Smooth muscle cell (in vitro differentiated cells): Measurements from ENCODE around the gene RPTOR. TPM values are rescaled to one million over a fixed set of nuclear protein-coding genes. Genes with fewer than 3 reads are reported as not detected.

ENCODE experiments used
- DNase-seq: peaks from one replicate; lab custom pipeline; 2025; ENCODE audit not compliant: unreplicated experiment; lab: John Stamatoyannopoulos, UW
- H2AFZ ChIP-seq: fragments of 200-600 bp; sonication (generic); 2 replicates; pipeline ENCODE4 v1.6.0; 2016; ENCODE audit warnings: antibody characterized with exemption, low read depth, mild to moderate bottlenecking
- H3F3A ChIP-seq: fragments of 200-600 bp; sonication (generic); 2 replicates; pipeline ENCODE4 v1.6.0; 2017; ENCODE audit warnings: antibody characterized with exemption, low read depth
- H3K27ac ChIP-seq: fragments of 200-600 bp; sonication (generic); 2 replicates; pipeline ENCODE4 v1.5.1; 2016; ENCODE audit warnings: low read depth, mild to moderate bottlenecking
- H3K27me3 ChIP-seq: fragments of 200-600 bp; sonication (generic); 2 replicates; pipeline ENCODE4 v1.6.1; 2016; ENCODE audit warnings: low read depth, mild to moderate bottlenecking
- H3K36me3 ChIP-seq: fragments of 200-600 bp; sonication (generic); 2 replicates; pipeline ENCODE4 v1.5.1; 2016; ENCODE audit warnings: low read depth
- H3K4me1 ChIP-seq: fragments of 200-600 bp; sonication (generic); 2 replicates; pipeline ENCODE4 v1.5.1; 2016; ENCODE audit warnings: low read depth
- H3K4me2 ChIP-seq: fragments of 200-600 bp; sonication (generic); 2 replicates; pipeline ENCODE4 v1.6.0; 2016; ENCODE audit warnings: mild to moderate bottlenecking
- H3K4me3 ChIP-seq: fragments of 200-600 bp; sonication (generic); 2 replicates; pipeline ENCODE4 v1.5.1; 2016; ENCODE audit warnings: mild to moderate bottlenecking
- H3K79me2 ChIP-seq: fragments of 200-600 bp; sonication (generic); 2 replicates; pipeline ENCODE4 v1.6.0; 2016; ENCODE audit warnings: low read depth, mild to moderate bottlenecking
- H3K9ac ChIP-seq: fragments of 200-600 bp; sonication (generic); 2 replicates; pipeline ENCODE4 v1.6.0; 2016; ENCODE audit warnings: low read depth
- H3K9me3 ChIP-seq: fragments of 200-600 bp; sonication (generic); replicated peaks from 2 replicates; pipeline ENCODE4 v1.5.1; 2016; ENCODE audit warnings: low read depth
- H4K20me1 ChIP-seq: fragments of 200-600 bp; sonication (generic); 2 replicates; pipeline ENCODE4 v1.6.0; 2016; ENCODE audit warnings: low read depth
- CTCF ChIP-seq: fragments of 200-600 bp; sonication (generic); IDR thresholded peaks from 2 replicates; pipeline ENCODE4 v1.5.1; 2017; ENCODE audit warnings: borderline replicate concordance, mild to moderate bottlenecking, antibody characterized with exemption; ENCODE audit not compliant: insufficient read depth, poor library complexity, severe bottlenecking
- WGBS: methylation state at CpG from one replicate; pipeline ENCODE4 v1.1.7; 2016; ENCODE audit warnings: low lambda C conversion rate; 5-methylcytosine and 5-hydroxymethylcytosine counted together
- polyA plus RNA-seq: library from polyadenylated mRNA; unstranded; fragments of >200 nt; fragmentation: Nextera tagmentation; extraction: Ambion mirVana; gene quantifications from 2 replicates; pipeline ENCODE4 v1.2.1, GENCODE V29; 2016
- total RNA-seq: library from RNA; depleted of rRNA; stranded (reverse); fragments of >200 nt; gene quantifications from 2 replicates; pipeline ENCODE4 v1.2.3, GENCODE V29; 2014

RPTOR gene
- total and polyA plus RNA-seq, 2 experiments from 2014 or later: 10.6 to 12.2 TPM

- no peak overlapping the region for H3K4me3 ChIP-seq
- no peak overlapping the region for H3K27ac ChIP-seq
- H3K9me3 ChIP-seq: no peaks in the 10 kb centered on the region
- peaks cover 3% of the 10 kb centered on the region for H3K36me3 ChIP-seq
- H3K4me2 ChIP-seq: no peak overlapping the region
- H3K4me1 ChIP-seq: peaks cover 5% of the 10 kb centered on the region
- H3K79me2 ChIP-seq: peaks cover 64% of the 10 kb centered on the region
- no peaks in the 10 kb centered on the region for H3K27me3 ChIP-seq
- no peaks in the 10 kb centered on the region for H3F3A ChIP-seq
- H3K9ac ChIP-seq: no peak overlapping the region
- no peak overlapping the region for H2AFZ ChIP-seq
- no peak for DNase-seq
- TF ChIP-seq CTCF: no peak
- peaks cover 89% of the 10 kb centered on the region for H4K20me1 ChIP-seq
These were observed 23.6 kb downstream of the RPTOR start for GRCh38 chr17:80568246-80568645.

GRCh38 chr17:80569924-80570323 lies 25.3 kb downstream of the RPTOR start:
- Histone ChIP-seq H3K9me3 (no peaks in the 10 kb centered on the region), H3K27me3 (no peaks in the 10 kb centered on the region), H3K4me3 (no peak overlapping the region), H4K20me1 (peaks cover 93% of the 10 kb centered on the region), H3F3A (no peaks in the 10 kb centered on the region), H3K79me2 (peaks cover 58% of the 10 kb centered on the region), H3K4me2 (no peak overlapping the region), H3K4me1 (peaks cover 5% of the 10 kb centered on the region), H3K9ac (no peak overlapping the region), H3K36me3 (peaks cover 3% of the 10 kb centered on the region), H2AFZ (no peak overlapping the region), H3K27ac (no peak overlapping the region)
- no peak for DNase-seq
- TF ChIP-seq CTCF: no peak
- WGBS: 81% methylated on average over 9 of the region's 9 CpGs

- DNase-seq: no peak
- H2AFZ ChIP-seq: no peak overlapping the region
- H3K9me3 ChIP-seq: no peaks in the 10 kb centered on the region
- H3K36me3 ChIP-seq: peaks cover 3% of the 10 kb centered on the region
- H3K4me2 ChIP-seq: no peak overlapping the region
- TF ChIP-seq CTCF: no peak
- peaks cover 63% of the 10 kb centered on the region for H3K79me2 ChIP-seq
- WGBS: 92% methylated on average over 6 of the region's 6 CpGs
- no peak overlapping the region for H3K9ac ChIP-seq
- peaks cover 95% of the 10 kb centered on the region for H4K20me1 ChIP-seq
- no peak overlapping the region for H3K27ac ChIP-seq
- no peak overlapping the region for H3K4me3 ChIP-seq
- H3K27me3 ChIP-seq: no peaks in the 10 kb centered on the region
- no peaks in the 10 kb centered on the region for H3F3A ChIP-seq
- H3K4me1 ChIP-seq: no peaks in the 10 kb centered on the region
These were observed 29.1 kb downstream of the RPTOR start for GRCh38 chr17:80573701-80574100.

DNA sequence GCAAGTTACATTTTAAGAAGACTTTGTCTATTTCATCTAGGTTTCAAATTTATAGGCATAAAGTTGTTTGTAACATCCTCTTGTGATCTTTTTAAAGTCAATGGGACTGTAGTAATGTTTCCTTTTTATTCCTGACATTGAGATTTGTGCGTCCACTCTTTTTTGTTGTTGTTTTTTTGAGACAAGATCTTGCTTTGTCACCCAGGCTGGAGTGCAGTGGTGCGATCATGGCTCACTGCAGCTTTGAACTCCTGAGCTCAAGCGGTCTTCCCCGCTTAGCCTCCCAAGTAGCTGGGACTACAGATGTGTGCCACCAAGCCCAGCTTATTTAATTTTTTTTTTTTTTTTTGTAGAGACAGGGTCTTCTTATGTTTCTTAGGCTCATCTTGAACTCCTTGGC lies 29.9 kb downstream of the RPTOR start:
- Histone ChIP-seq H3K4me2 (no peak overlapping the region), H3F3A (no peaks in the 10 kb centered on the region), H3K4me3 (no peak overlapping the region), H3K9me3 (no peaks in the 10 kb centered on the region), H3K79me2 (peaks cover 60% of the 10 kb centered on the region), H4K20me1 (peaks cover 95% of the 10 kb centered on the region), H2AFZ (no peak overlapping the region), H3K27ac (no peak overlapping the region), H3K9ac (no peak overlapping the region), H3K4me1 (no peaks in the 10 kb centered on the region), H3K27me3 (no peaks in the 10 kb centered on the region), H3K36me3 (peaks cover 3% of the 10 kb centered on the region)
- TF ChIP-seq CTCF: no peak
- WGBS: 73% methylated on average over 4 of the region's 4 CpGs
- DNase-seq: no peak
